MM.1S (cell line): ENCODE results near the gene RHOBTB1.

Experiments
- DNase-seq: peaks from one replicate; pipeline ENCODE4 v3.0.0-alpha.2; 2015
- H2AFZ ChIP-seq: fragments of 300-600 bp; sonication (generic); 2 replicates; pipeline ENCODE4 v1.6.0; 2016; ENCODE audit warnings: antibody characterized with exemption, low read length
- H3F3A ChIP-seq: fragments of 300-600 bp; sonication (generic); 2 replicates; pipeline ENCODE4 v1.6.1; 2016; ENCODE audit warnings: mild to moderate bottlenecking, antibody characterized with exemption, low read length, moderate library complexity, mixed read lengths; ENCODE audit not compliant: insufficient read depth
- H3K27ac ChIP-seq: fragments of 300-600 bp; sonication (generic); 2 replicates; pipeline ENCODE4 v1.5.1; 2016; ENCODE audit warnings: mild to moderate bottlenecking, low read length
- H3K27me3 ChIP-seq: fragments of 300-600 bp; sonication (generic); replicated peaks from 2 replicates; pipeline ENCODE4 v1.6.0; 2016; ENCODE audit warnings: low read length; ENCODE audit not compliant: insufficient read depth
- H3K36me3 ChIP-seq: fragments of 300-600 bp; sonication (generic); replicated peaks from 2 replicates; pipeline ENCODE4 v1.6.1; 2016; ENCODE audit warnings: mild to moderate bottlenecking, low read length, mixed read lengths; ENCODE audit not compliant: insufficient read depth
- H3K4me1 ChIP-seq: fragments of 300-600 bp; sonication (generic); 2 replicates; pipeline ENCODE4 v1.6.1; 2016; ENCODE audit warnings: low read length, mixed read lengths
- H3K4me2 ChIP-seq: fragments of 300-600 bp; sonication (generic); 2 replicates; pipeline ENCODE4 v1.6.0; 2016; ENCODE audit warnings: low read depth, low read length
- H3K4me3 ChIP-seq: fragments of 300-600 bp; sonication (generic); 2 replicates; pipeline ENCODE4 v1.5.1; 2016; ENCODE audit warnings: low read length, mixed read lengths
- H3K79me2 ChIP-seq: fragments of 300-600 bp; sonication (generic); 2 replicates; pipeline ENCODE4 v1.6.1; 2016; ENCODE audit warnings: mixed run types, low read length, mixed read lengths
- H3K9ac ChIP-seq: fragments of 300-600 bp; sonication (generic); 2 replicates; pipeline ENCODE4 v1.6.1; 2016; ENCODE audit warnings: low read length, mixed read lengths
- H3K9me2 ChIP-seq: fragments of 300-600 bp; sonication (generic); replicated peaks from 2 replicates; pipeline ENCODE4 v1.6.1; 2016; ENCODE audit warnings: mild to moderate bottlenecking, low read length, mixed read lengths; ENCODE audit not compliant: insufficient read depth
- H3K9me3 ChIP-seq: fragments of 300-600 bp; sonication (generic); replicated peaks from 2 replicates; pipeline ENCODE4 v1.6.1; 2016; ENCODE audit warnings: mild to moderate bottlenecking, low read length, mixed read lengths; ENCODE audit not compliant: insufficient read depth
- H4K20me1 ChIP-seq: fragments of 300-600 bp; sonication (generic); 2 replicates; pipeline ENCODE4 v1.6.1; 2016; ENCODE audit warnings: mild to moderate bottlenecking, low read length, moderate library complexity, mixed read lengths; ENCODE audit not compliant: insufficient read depth
- CTCF ChIP-seq: fragments of 300-600 bp; sonication (generic); IDR thresholded peaks from 2 replicates; pipeline ENCODE4 v1.5.1; 2016; ENCODE audit warnings: antibody characterized with exemption, low read length, mixed read lengths
- EZH2 ChIP-seq: fragments of 300-600 bp; sonication (generic); optimal IDR thresholded peaks from 2 replicates; pipeline ENCODE3; 2017; ENCODE audit warnings: low read depth, mild to moderate bottlenecking, antibody characterized with exemption, low read length, mixed read lengths
- EZH2phosphoT487 ChIP-seq: fragments of 300-600 bp; sonication (generic); IDR thresholded peaks from 2 replicates; pipeline ENCODE4 v1.6.1; 2018; ENCODE audit warnings: antibody characterized with exemption, low read length

Gene RHOBTB1

GRCh38 chr10:60853637-60854036 is 90.3 kb downstream of the RHOBTB1 start:
- H3K36me3 ChIP-seq: no peaks in the 10 kb centered on the region
- no peaks in the 10 kb centered on the region for H3K9me3 ChIP-seq
- no peaks in the 10 kb centered on the region for H3K27me3 ChIP-seq
- H3K27ac ChIP-seq: no peak overlapping the region
- no peaks in the 10 kb centered on the region for H3K79me2 ChIP-seq
- H3K4me1 ChIP-seq: no peaks in the 10 kb centered on the region
- no peak overlapping the region for H2AFZ ChIP-seq
- no peak overlapping the region for H3K9ac ChIP-seq
- TF ChIP-seq EZH2phosphoT487: no peak
- no peak for TF ChIP-seq EZH2
- TF ChIP-seq CTCF: no peak
- H3K4me2 ChIP-seq: no peak overlapping the region
- no peak overlapping the region for H3K4me3 ChIP-seq
- H4K20me1 ChIP-seq: no peaks in the 10 kb centered on the region
- no peak for DNase-seq
- no peaks in the 10 kb centered on the region for H3F3A ChIP-seq
- H3K9me2 ChIP-seq: no peaks in the 10 kb centered on the region

GRCh38 chr10:60853107-60853506 is 90.9 kb downstream of the RHOBTB1 start:
- H4K20me1 ChIP-seq: no peaks in the 10 kb centered on the region

GRCh38 chr10:60849740-60850139 is 94.2 kb downstream of the RHOBTB1 start:
- H3K9me2 ChIP-seq: no peaks in the 10 kb centered on the region
- no peaks in the 10 kb centered on the region for H4K20me1 ChIP-seq
- no peaks in the 10 kb centered on the region for H3K27me3 ChIP-seq

More at GRCh38 chr10:60853107-60853506, 90.9 kb downstream of the RHOBTB1 start:
- TF ChIP-seq CTCF: no peak
- H3K9ac ChIP-seq: no peak overlapping the region
- no peaks in the 10 kb centered on the region for H3K4me1 ChIP-seq
- H3K27me3 ChIP-seq: no peaks in the 10 kb centered on the region
- H3K4me2 ChIP-seq: no peak overlapping the region
- H3K79me2 ChIP-seq: no peaks in the 10 kb centered on the region
- DNase-seq: no peak
- H3K27ac ChIP-seq: no peak overlapping the region
- no peak overlapping the region for H3K4me3 ChIP-seq
- H3K36me3 ChIP-seq: no peaks in the 10 kb centered on the region
- H3K9me2 ChIP-seq: no peaks in the 10 kb centered on the region
- no peak overlapping the region for H2AFZ ChIP-seq
- H3F3A ChIP-seq: no peaks in the 10 kb centered on the region
- H3K9me3 ChIP-seq: no peaks in the 10 kb centered on the region

More at GRCh38 chr10:60849740-60850139, 94.2 kb downstream of the RHOBTB1 start:
- H3K9ac ChIP-seq: no peak overlapping the region
- H3K36me3 ChIP-seq: no peaks in the 10 kb centered on the region
- no peak overlapping the region for H3K4me2 ChIP-seq
- no peaks in the 10 kb centered on the region for H3K9me3 ChIP-seq
- no peaks in the 10 kb centered on the region for H3K79me2 ChIP-seq
- DNase-seq: no peak
- TF ChIP-seq CTCF (no peak), EZH2phosphoT487 (no peak), EZH2 (no peak)
- no peaks in the 10 kb centered on the region for H3F3A ChIP-seq
- H3K27ac ChIP-seq: no peak overlapping the region
- H2AFZ ChIP-seq: no peak overlapping the region
- H3K4me3 ChIP-seq: no peak overlapping the region
- H3K4me1 ChIP-seq: no peaks in the 10 kb centered on the region
